Bronchial epithelial cell (primary cell): ENCODE results near the gene GRIP2. TPM values are rescaled to one million over a fixed set of nuclear protein-coding genes. Genes with fewer than 3 reads are reported as not detected.
"Not testable (repeated sequence)": the region's sequence is repeated elsewhere in the genome, so short reads cannot be mapped to it uniquely, and the experiment has no call there.

Experiments
- DNase-seq: peaks from one replicate; pipeline ENCODE4 v3.0.0-alpha.2; 2010; ENCODE audit warnings: low read depth
- FAIRE-seq: peaks from 2 replicates; lab custom pipeline; 2011; peaks lifted over from hg19 to GRCh38; lab: Jason Lieb, UNC
- H3K27me3 ChIP-seq: 2 replicates; pipeline ENCODE4 v1.5.1; 2011; ENCODE audit warnings: low read length; ENCODE audit not compliant: control insufficient read depth, insufficient read depth
- H3K36me3 ChIP-seq: 2 replicates; pipeline ENCODE4 v1.5.1; 2011; ENCODE audit warnings: low read length; ENCODE audit not compliant: control insufficient read depth, insufficient read depth
- H3K4me3 ChIP-seq: 2 replicates; pipeline ENCODE4 v1.5.1; 2011; ENCODE audit warnings: mild to moderate bottlenecking, low read depth, low read length, control low read depth
- total RNA-seq: library from RNA; depleted of rRNA; stranded (reverse); fragments of >200 nt; gene quantifications from 2 replicates; pipeline ENCODE4 v1.2.1, GENCODE V29; 2014
- TF ChIP-seq, protein P1 (sequence below): IDR thresholded peaks from 2 replicates; pipeline ENCODE4 v1.5.1; 2011; ENCODE audit warnings: mild to moderate bottlenecking, moderate library complexity, low read length, control low read depth, inconsistent platforms; ENCODE audit not compliant: insufficient read depth, severe bottlenecking

The GRIP2 gene
- total RNA-seq, 1 donor from 2014 or later = under 0.01 TPM

DNA sequence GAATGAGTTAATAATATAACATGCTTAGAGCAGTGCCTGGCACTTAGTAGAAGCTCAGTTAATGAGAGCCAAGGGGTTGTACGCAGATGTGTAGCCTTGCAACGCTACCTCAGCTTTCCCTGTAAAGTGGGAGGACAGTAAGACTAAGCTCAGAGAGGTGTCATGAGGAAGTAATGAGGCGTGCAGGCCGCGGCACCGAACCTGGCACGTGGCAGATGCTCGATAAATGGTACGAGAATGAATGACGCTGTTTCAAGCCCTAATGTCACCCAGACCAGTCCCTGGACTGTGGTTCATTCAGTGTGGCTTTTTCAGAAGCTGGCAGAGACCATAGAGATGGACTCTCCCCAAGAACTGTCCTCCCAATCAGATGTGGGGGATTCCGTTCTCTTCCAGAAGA is 21.2 kb downstream of the GRIP2 start:
- FAIRE-seq (no peak), DNase-seq (no peak)
- Histone ChIP-seq H3K36me3 (no peaks in the 10 kb centered on the region), H3K4me3 (no peak overlapping the region), H3K27me3 (peaks cover 5% of the 10 kb centered on the region)
- TF ChIP-seq, protein P1, sequence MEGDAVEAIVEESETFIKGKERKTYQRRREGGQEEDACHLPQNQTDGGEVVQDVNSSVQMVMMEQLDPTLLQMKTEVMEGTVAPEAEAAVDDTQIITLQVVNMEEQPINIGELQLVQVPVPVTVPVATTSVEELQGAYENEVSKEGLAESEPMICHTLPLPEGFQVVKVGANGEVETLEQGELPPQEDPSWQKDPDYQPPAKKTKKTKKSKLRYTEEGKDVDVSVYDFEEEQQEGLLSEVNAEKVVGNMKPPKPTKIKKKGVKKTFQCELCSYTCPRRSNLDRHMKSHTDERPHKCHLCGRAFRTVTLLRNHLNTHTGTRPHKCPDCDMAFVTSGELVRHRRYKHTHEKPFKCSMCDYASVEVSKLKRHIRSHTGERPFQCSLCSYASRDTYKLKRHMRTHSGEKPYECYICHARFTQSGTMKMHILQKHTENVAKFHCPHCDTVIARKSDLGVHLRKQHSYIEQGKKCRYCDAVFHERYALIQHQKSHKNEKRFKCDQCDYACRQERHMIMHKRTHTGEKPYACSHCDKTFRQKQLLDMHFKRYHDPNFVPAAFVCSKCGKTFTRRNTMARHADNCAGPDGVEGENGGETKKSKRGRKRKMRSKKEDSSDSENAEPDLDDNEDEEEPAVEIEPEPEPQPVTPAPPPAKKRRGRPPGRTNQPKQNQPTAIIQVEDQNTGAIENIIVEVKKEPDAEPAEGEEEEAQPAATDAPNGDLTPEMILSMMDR = no peak

DNA sequence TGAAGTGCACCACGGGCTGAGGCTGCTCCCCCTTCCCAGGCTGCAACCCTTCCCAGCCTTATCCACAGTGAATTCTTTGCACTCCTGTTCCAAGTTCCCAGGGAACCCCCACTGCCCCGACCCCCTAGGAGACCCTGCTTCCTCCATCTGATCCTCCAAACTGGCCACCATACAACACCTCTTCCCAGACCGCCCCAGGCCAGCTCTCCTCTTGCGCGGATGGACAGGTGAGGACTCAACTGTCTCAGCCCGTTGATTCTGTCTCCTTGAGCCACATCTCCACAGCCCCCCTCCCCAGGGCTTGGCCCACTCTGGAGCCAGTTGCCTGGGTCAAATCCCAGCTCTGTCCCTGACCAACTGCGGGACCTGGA is 21.7 kb downstream of the GRIP2 start:
- Histone ChIP-seq H3K27me3 (peaks cover 5% of the 10 kb centered on the region), H3K4me3 (no peak overlapping the region), H3K36me3 (no peaks in the 10 kb centered on the region)
- DNase-seq (no peak), FAIRE-seq (no peak)
- TF ChIP-seq, protein P1 = no peak

DNA sequence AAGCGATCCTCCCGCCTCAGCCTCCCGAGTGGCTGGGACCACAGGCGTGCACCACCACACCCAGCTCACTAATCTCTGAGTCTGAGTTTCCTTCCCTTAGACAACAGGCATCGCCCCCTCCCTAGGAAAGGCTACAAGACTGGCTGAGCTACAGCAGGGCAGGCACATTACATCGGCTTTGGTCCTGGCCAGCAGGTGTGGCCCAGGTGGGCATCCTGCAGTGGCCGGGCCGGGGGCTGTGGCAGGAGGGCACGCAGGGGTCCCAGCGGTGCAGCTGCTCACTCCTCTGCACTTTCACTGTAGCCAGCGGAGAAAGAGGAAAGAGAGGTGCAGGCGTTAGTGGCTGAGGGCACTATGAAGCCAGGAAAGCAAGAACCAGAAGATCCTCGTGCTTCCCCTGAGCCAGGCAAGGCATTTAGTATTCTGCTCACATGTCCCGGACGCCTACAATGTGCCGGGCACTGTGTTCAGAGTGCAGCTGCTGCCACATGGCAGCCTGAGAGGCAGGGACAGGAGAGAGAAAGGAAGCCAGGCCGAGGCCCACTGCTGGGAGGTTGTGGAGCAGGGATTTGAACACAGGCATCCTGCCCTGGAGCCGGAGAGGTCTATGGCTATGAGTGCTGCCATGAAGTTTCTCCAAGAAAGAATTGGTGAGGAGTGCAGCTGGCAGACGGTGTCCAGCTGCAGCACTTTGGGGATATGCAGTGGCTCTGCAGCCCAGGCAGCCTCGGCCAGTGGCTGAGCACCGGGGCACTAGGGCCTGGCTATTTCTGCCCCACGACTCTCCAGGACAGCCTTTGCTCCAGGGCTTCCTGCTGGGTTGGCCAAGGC is 22.3 kb downstream of the GRIP2 start:
- no peak for DNase-seq
- Histone ChIP-seq H3K4me3 (no peak overlapping the region), H3K36me3 (no peaks in the 10 kb centered on the region), H3K27me3 (peaks cover 5% of the 10 kb centered on the region)
- FAIRE-seq = no peak
- TF ChIP-seq, protein P1 = no peak

DNA sequence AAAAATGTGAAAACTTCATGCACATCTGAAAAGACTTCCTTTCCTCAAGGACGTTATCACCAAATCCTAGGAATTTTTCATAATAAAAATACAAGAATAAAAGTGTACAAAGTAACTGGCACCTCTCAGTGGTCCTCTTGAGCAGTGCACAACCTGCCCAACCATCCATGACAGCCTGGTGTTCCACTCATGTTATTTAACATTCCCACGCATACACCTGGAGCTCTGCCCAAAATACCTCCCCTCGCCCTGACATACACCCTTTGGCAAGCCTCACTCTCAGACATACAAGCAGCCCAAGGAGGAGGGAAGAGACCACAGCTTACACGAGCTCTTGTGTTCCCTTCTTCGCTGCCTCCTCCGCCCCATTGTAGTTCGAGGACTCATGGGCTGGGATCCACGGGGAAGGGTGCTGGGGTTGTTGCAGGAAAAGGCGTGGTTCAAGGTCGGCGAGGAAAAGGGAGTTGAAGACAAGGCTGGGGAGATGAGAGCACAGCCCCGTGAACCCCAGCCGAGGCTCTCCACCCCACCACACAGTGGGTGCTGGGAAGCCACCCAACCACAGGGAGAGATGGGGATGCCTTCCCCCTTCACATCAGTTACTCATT is 23.3 kb downstream of the GRIP2 start:
- TF ChIP-seq, protein P1 = no peak
- Histone ChIP-seq H3K4me3 (no peak overlapping the region), H3K36me3 (no peaks in the 10 kb centered on the region), H3K27me3 (peaks cover 5% of the 10 kb centered on the region)
- DNase-seq (no peak), FAIRE-seq (no peak)

DNA sequence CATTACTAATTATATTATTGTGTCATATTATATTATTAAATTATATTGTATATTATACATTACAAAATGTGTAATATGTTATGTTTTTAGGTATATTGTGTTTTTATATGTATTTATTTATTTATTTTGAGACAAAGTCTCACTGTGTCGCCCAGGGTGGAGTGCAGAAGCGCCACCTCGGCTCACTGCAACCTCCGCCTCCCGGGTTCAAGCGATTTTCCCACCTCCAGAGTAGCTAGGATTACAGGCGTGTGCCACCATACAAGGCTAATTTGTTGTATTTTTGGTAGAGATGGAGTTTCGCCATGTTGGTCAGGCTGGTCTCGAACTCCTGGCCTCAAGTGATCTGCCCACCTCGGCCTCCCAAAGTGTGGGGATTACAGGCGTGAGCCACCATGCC is 24.6 kb downstream of the GRIP2 start:
- DNase-seq, FAIRE-seq, H3K4me3 ChIP-seq, H3K36me3 ChIP-seq, H3K27me3 ChIP-seq: not testable (repeated sequence)

DNA sequence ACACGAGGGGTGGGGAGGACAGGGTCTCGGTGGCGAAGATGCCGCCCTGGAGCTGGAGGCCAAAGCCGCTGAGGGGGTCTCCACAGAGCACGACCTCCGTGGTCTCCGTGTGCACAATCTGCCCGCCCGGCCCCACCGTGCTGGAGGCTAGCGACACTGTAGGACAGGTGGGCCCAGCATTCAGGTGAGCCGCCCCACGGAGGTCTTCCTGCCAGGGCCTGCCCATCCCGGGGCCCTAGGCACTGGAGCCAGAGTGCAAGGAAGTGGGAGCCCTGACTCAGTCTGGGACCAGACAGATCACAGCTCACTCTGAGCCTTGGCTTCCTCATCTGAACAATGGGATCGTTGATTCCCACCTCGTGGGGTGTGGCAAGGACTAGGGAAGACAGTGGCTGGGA is 25.8 kb downstream of the GRIP2 start:
- H3K27me3 ChIP-seq = peaks cover 5% of the 10 kb centered on the region
- TF ChIP-seq, protein P1 = no peak
- FAIRE-seq (no peak), DNase-seq (no peak)
- no peaks in the 10 kb centered on the region for H3K36me3 ChIP-seq
- no peak overlapping the region for H3K4me3 ChIP-seq
